Body of pancreas (tissue), 4 donors: ENCODE data around the gene ZNF777. TPM values are rescaled to one million over a fixed set of nuclear protein-coding genes. Genes with fewer than 3 reads are reported as not detected.

ENCODE experiments used
- ATAC-seq: fragments of 150-250 bp; one replicate; pipeline ENCODE4 v1.9.1; 2016
- DNase-seq, 4 donors: peaks; one replicate each; pipeline ENCODE4 v3.0.0-alpha.2; 2019
- H3K27ac ChIP-seq, 4 donors: fragments of 200-600 bp; sonication (generic); 1 replicate in 3 of 4; 2 replicates in 1 of 4; pipeline versions ENCODE4 v1.5.1 to v1.6.1; 2016 to 2019; ENCODE audit warnings: mild to moderate bottlenecking in 1 of 4, mixed read lengths in 1 of 4, moderate library complexity in 1 of 4
- H3K27me3 ChIP-seq, 2 donors: fragments of 200-600 bp; sonication (generic); one replicate each; pipeline ENCODE4 v1.6.0; 2016; ENCODE audit warnings: mild to moderate bottlenecking in 1 of 2
- H3K36me3 ChIP-seq, 2 donors: fragments of 200-600 bp; sonication (generic); replicated peaks in 1 of 2; 2 replicates each; pipeline ENCODE4 v1.5.1; 2016; ENCODE audit warnings: low read depth in 2 of 2; ENCODE audit not compliant: insufficient read depth in 1 of 2
- H3K4me1 ChIP-seq: fragments of 200-600 bp; sonication (generic); one replicate; pipeline ENCODE4 v1.6.0; 2016
- H3K4me3 ChIP-seq, 2 donors: fragments of 200-600 bp; sonication (generic); 1 replicate in 1 of 2; 2 replicates in 1 of 2; pipeline ENCODE4 v1.5.1; 2016 to 2019
- H3K9me3 ChIP-seq, 3 donors: fragments of 200-600 bp; sonication (generic); 1 replicate in 2 of 3; 2 replicates in 1 of 3; pipeline ENCODE4 v1.5.1; 2016
- CTCF ChIP-seq, 7 experiments: fragments of 450-650 bp in 4 of 7; fragments of 200-600 bp in 3 of 7; sonication (generic) in 3 of 7; IDR thresholded peaks; one replicate each; pipeline ENCODE4 v1.5.1; 2016 to 2019; ENCODE audit warnings: antibody characterized with exemption in 7 of 7
- POLR2A ChIP-seq, 3 donors: fragments of 450-650 bp; IDR thresholded peaks; one replicate each; pipeline ENCODE4 v1.6.1; 2016; ENCODE audit warnings: antibody characterized with exemption in 3 of 3, mild to moderate bottlenecking in 2 of 3
- WGBS, 2 donors: methylation state at CpG; one replicate each; pipeline ENCODE4 v1.1.5; 2017; 5-methylcytosine and 5-hydroxymethylcytosine counted together
- intact Hi-C: fragments of 100-400 bp; cut with DNase I; formaldehyde crosslinking; loops from one replicate; pipeline ENCODE4 v1.15.1; 2023
- total RNA-seq, 2 donors: library from RNA; depleted of rRNA; stranded (reverse); fragments of >200 nt; gene quantifications; one replicate each; pipeline ENCODE4 v1.1.0, GENCODE V29; 2016

The ZNF777 gene
- total RNA-seq, 2 donors from 2014 or later, result 8.3 to 10.5 TPM

DNA sequence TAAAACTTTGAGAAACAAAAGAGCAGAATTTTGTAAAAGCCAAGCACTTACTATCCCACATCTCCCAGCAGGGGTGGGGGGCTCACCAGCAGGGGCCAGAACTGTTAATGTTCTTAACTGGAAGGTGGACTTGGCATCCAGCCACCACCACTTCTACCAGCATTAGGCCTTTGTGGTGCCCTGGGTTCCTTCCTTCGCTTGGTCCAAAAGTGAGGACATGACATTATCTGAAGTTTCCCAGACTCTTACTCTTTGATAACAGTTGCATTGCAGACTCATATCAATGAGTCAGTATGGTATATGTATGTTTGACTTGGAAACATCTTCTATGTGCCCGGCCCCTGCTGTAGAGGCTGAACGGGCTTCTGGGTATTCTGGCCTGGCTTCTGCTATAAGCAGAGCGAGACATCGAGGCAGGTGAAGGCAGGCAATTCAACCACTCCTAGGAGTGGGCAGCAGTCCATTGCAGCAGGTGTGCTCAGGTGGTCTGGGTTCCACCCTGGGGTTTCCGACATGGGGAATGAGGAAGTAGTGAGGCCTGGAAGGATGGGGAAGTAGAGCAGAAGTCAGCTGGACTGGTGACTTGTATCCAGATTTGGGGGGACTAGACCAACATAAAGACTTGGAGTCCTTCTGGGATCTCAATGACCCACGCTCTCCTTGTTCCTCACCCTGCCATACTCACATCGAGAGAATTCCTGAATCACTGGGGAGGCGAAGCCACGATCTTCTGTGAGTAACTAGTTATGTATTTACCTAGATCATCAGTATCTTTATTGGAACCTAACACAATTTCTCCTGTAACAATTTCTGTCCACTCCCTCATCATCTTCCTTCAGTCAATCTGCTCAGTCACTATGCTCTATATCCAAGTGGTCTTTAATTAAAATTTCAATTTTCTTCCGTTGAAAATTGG is 4.1 kb downstream of the ZNF777 start:
- intact Hi-C loops, result no loop called here
- peaks cover 0 to 15% of the 10 kb centered on the region in 2 donors for H3K36me3 ChIP-seq
- no peak overlapping the region for H3K27ac ChIP-seq
- no peak overlapping the region for H3K4me3 ChIP-seq
- H3K4me1 ChIP-seq, result peaks cover 21% of the 10 kb centered on the region
- H3K9me3 ChIP-seq, result no peaks in the 10 kb centered on the region
- DNase-seq (no peak), ATAC-seq (no peak)
- no peak for TF ChIP-seq POLR2A (IDR thresholded peaks at IDR 0.05)
- no peak for TF ChIP-seq CTCF (IDR thresholded peaks at IDR 0.05)
- no peaks in the 10 kb centered on the region for H3K27me3 ChIP-seq
- WGBS, 2 donors, result 80 to 91% methylated on average over 11 of the region's 11 CpGs

- ATAC-seq, result no peak
- Histone ChIP-seq H3K36me3 (peaks cover 0 to 24% of the 10 kb centered on the region in 2 donors), H3K4me3 (no peak overlapping the region), H3K4me1 (peaks cover 16% of the 10 kb centered on the region), H3K9me3 (no peaks in the 10 kb centered on the region), H3K27ac (no peak overlapping the region), H3K27me3 (no peaks in the 10 kb centered on the region)
- intact Hi-C loops, result no loop called here
- WGBS, 2 donors, result 88 to 89% methylated on average over 24 of the region's 24 CpGs
- no peak for TF ChIP-seq CTCF (IDR thresholded peaks at IDR 0.05)
- TF ChIP-seq POLR2A (IDR thresholded peaks at IDR 0.05), result no peak
- DNase-seq, result no peak
Observed at GRCh38 chr7:149455175-149455950, 5.5 kb downstream of the ZNF777 start.

DNA sequence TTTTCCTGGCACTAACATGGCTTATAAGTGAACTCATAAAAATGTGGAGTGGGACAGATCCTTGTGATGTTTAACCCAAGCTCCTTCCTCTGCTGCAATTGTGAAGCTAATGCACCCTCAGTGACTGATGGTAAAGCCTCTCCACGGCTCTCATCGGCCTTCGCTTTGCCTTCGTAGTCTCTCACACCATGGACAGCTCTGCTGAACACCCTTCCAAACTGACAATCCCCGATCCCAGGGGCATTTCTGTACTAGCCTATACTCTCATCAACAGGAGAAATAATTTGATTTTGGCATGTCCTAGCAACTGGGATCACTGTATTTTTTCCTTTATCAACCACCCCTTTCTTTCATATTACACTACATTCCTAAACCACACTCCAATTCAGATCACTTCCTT is 6.1 kb downstream of the ZNF777 start:
- H3K4me1 ChIP-seq, result peaks cover 16% of the 10 kb centered on the region
- ATAC-seq (no peak), DNase-seq (no peak)
- whole genome bisulfite sequencing, 2 donors, result 90 to 98% methylated on average over 5 of the region's 5 CpGs
- TF ChIP-seq CTCF (IDR thresholded peaks at IDR 0.05) (no peak), POLR2A (IDR thresholded peaks at IDR 0.05) (no peak)
- no peak overlapping the region for H3K27ac ChIP-seq
- H3K36me3 ChIP-seq, result peaks cover 0 to 31% of the 10 kb centered on the region in 2 donors
- H3K27me3 ChIP-seq, result no peaks in the 10 kb centered on the region
- intact Hi-C loops, result no loop called here
- no peak overlapping the region for H3K4me3 ChIP-seq
- H3K9me3 ChIP-seq, result no peaks in the 10 kb centered on the region

DNA sequence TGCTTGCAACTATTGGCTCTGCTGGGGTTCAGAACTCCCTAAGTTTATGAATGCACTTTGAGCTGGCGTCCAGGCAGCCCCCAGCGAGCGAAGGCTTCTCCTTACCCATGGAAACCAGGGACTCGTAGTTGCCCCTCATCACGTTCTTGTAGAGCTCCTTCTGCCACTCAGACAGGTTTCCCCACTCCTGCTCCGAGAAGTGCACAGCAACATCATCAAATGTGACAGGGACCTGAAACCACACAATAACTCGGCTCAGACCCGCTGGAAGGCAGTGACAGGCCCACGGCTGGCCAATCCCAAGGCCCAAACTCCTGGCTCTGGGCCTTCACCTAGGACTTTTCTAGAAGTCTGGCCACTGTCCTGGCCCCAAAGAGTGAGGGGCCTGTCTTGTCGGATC is 6.9 kb downstream of the ZNF777 start:
- Histone ChIP-seq H3K4me3 (no peak overlapping the region), H3K27me3 (no peaks in the 10 kb centered on the region), H3K9me3 (no peaks in the 10 kb centered on the region), H3K36me3 (peaks cover 3 to 38% of the 10 kb centered on the region in 2 donors), H3K27ac (no peak overlapping the region), H3K4me1 (peaks cover 10% of the 10 kb centered on the region)
- WGBS, 2 donors, result 89% methylated on average over 7 to 10 of the region's 10 CpGs
- no peak for ATAC-seq
- no peak for DNase-seq
- intact Hi-C loops, result no loop called here
- TF ChIP-seq POLR2A (IDR thresholded peaks at IDR 0.05), result no peak
- TF ChIP-seq CTCF (IDR thresholded peaks at IDR 0.05), result no peak
